Testis (tissue), 2 donors: ENCODE data around the gene CAPN1.

Experiments used
- POLR2A ChIP-seq: fragments of 450-650 bp; IDR thresholded peaks from one replicate; pipeline ENCODE4 v1.6.1; 2017; ENCODE audit warnings: antibody characterized with exemption, mild to moderate bottlenecking, moderate library complexity
- TF ChIP-seq, protein P1 (sequence below), 3 experiments: fragments of 450-650 bp in 2 of 3; fragments of 200-600 bp in 1 of 3; sonication (generic) in 1 of 3; IDR thresholded peaks; one replicate each; pipeline ENCODE4 v1.5.1; 2016 to 2019; ENCODE audit warnings: antibody characterized with exemption in 3 of 3, mild to moderate bottlenecking in 2 of 3, moderate library complexity in 1 of 3

DNA sequence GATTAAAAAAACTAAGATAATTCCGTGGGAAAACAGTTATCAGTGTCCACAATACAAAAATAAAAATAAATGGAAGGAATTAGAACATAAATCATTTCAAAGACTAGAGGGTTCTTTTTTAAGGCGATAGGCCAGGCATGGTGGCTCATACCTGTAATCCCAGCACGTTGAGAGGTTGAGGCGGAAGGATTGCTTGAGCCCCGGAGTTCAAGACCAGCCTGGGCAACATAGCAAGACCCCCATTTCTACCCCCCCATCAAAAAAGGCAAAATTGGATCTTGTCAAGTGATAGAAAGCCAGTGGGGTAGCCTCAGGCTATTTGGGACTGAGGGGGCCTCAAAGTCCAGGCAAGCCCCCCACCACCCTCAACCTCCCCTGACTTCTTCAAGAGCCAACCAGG is 59.4 kb downstream of the CAPN1 start:
- TF ChIP-seq, protein P1, sequence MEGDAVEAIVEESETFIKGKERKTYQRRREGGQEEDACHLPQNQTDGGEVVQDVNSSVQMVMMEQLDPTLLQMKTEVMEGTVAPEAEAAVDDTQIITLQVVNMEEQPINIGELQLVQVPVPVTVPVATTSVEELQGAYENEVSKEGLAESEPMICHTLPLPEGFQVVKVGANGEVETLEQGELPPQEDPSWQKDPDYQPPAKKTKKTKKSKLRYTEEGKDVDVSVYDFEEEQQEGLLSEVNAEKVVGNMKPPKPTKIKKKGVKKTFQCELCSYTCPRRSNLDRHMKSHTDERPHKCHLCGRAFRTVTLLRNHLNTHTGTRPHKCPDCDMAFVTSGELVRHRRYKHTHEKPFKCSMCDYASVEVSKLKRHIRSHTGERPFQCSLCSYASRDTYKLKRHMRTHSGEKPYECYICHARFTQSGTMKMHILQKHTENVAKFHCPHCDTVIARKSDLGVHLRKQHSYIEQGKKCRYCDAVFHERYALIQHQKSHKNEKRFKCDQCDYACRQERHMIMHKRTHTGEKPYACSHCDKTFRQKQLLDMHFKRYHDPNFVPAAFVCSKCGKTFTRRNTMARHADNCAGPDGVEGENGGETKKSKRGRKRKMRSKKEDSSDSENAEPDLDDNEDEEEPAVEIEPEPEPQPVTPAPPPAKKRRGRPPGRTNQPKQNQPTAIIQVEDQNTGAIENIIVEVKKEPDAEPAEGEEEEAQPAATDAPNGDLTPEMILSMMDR (IDR thresholded peaks at IDR 0.05) = no peak
- TF ChIP-seq POLR2A = no peak
